GM11168 (cell line): ENCODE data around the gene ENO4.

Source experiments
- in situ Hi-C: fragments of 300-500 bp; cut with MboI; formaldehyde crosslinking; loops from one replicate; pipeline ENCODE4 v1.12.0; 2022; ENCODE audit warnings: low sequenced_read_pairs; ENCODE audit not compliant: unreplicated experiment

Gene ENO4

GRCh38 chr10:116828116-116828515 is 21.2 kb upstream of the ENO4 start:
- in situ Hi-C loops = no loop called here

- in situ Hi-C loops = no loop called here
These were observed 19.6 kb upstream of the ENO4 start for GRCh38 chr10:116829711-116830110.

GRCh38 chr10:116831086-116831485 is 18.2 kb upstream of the ENO4 start:
- in situ Hi-C loops = no loop called here

DNA sequence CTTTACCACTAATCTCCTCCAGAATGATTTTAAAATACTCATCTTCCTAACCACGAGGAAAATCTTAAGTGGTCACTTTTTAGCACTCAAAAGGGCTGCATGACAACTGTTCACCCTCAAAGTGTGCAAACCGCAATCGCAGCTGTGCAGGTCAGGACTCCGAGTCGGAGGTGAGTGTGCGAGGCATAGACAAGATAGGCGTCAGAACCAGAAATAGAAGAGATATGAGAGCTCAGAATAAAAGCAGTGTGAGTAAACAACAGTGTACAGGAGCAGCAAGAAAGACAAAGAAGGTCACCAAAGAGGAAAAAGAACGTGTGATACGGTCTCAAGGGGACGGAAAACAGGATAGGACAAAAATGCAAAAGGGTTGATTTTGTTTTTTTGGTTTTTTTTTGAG is 17.5 kb upstream of the ENO4 start:
- in situ Hi-C loops = no loop called here

GRCh38 chr10:116833986-116834985 is 15.0 kb upstream of the ENO4 start:
- in situ Hi-C loops = no loop called here

GRCh38 chr10:116835658-116836057 is 13.6 kb upstream of the ENO4 start:
- in situ Hi-C loops = no loop called here

GRCh38 chr10:116836083-116836482 is 13.2 kb upstream of the ENO4 start:
- in situ Hi-C loops = no loop called here

- in situ Hi-C loops = no loop called here
These were observed 12.3 kb upstream of the ENO4 start for GRCh38 chr10:116836902-116837523.

GRCh38 chr10:116838143-116838725 is 11.1 kb upstream of the ENO4 start:
- in situ Hi-C loops = no loop called here

DNA sequence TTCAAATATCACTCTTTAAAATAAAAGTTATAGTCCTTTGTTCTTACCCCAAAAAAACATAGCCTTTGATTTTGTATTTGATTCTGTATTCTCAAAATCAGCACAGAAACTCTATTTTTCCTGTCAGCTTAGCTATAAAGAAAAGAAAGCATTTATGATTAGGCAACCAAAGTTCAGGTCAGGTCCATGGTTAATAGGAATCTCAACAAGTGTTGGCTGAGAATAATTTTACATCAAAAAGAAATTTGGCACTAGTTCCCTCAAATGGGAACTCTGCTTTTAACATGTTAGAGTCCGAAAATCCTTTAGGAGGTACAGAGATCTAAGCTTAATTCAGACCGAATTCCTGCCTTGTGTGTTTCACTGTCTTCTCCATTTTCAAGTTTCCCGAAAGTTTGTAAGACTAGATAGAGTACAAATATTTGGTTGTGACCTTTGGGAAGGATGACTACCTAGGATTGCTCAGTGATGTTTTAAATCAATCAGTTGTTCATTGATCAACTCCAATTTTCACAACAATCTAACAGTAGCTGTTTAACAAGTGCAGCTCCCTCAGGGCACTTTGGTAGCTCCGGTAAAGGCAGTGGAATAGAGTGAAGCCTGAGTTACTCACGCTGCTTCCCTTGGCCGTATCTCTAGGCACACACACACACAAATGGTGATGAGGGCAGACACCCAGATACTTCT is 8.8 kb upstream of the ENO4 start:
- in situ Hi-C loops = no loop called here

GRCh38 chr10:116845823-116846222 is 3.5 kb upstream of the ENO4 start:
- in situ Hi-C loops = no loop called here

- in situ Hi-C loops = no loop called here
These were observed 1.0 kb upstream of the ENO4 start for GRCh38 chr10:116848032-116848943.

DNA sequence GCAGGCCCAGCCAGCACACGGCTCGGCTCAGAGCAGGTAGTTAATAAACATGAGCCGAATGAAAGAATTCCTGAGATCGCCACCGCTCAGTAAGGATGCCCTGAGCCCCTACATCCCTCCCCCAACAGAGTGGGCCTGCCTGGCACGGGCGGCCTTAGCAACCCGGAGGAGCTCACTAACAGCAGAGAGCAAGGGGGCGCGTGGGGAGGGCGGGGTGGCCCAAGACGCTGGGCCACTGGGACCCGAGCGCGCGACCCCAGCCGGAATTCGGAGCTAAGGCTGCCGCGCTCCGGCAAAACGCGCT is 403 bp upstream of the ENO4 start:
- in situ Hi-C loops = no loop called here

DNA sequence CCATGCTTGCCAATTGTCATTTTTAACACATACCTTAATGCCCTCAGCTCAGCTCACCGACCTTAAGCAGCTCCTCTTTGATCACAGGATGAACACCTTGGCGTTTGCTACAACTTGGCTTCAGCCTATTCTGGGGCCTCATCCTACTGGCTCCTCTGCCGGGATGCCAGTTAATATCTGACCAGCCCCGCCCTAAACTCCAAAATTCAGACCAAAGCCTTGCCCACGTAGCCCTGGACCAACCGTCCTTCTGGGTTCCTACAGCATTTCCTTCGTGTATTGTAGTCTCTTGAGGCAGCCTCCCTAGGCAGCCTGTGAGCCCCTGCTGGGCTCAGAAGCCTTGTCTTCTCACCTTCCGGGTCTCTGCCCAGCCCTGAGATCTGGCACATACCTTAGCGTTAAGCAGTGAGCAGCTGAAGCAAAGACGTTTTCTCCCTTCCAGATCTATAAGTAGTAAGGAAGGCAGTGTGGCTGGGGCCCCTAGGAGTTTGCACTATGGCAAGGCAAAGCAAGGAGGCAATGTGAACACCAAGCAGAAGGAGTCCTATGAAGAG is 836 bp downstream of the ENO4 start:
- in situ Hi-C loops = no loop called here

DNA sequence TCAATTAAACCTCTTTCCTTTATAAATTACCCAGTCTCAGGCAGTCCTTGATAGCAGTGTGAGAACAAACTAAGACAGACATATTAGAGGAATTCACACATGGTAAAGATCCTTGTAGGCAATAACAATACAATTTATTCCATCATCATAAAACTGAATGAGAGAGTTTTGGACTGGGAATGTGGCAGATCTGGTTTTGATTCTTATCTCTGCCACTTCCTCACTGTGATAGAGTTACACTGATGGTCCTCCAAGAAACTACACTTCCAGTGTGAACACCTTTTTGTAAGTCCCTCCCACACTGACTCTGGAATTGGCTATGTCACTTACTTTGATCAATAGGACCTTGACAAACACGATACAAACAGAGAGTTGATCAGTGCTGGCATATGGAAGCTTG is 2.9 kb downstream of the ENO4 start:
- in situ Hi-C loops = no loop called here

DNA sequence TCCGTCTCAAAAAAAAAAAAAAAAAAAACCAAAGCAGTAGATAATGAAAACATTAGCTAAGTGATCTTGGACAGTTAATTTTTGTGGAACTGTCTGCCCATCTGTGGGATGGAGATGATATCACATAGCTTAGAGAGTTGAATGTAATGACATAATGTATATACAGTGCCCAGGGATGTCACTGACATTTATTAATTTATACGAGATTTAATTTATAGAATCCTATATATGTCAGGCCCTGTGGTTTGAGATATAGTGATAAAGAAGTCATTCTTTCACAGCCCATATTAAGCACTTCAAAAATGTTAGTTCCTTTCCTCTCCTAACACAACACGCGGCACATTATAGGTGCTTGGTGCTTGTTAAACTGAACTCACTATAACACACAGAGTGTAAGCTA is 4.0 kb downstream of the ENO4 start:
- in situ Hi-C loops = no loop called here

DNA sequence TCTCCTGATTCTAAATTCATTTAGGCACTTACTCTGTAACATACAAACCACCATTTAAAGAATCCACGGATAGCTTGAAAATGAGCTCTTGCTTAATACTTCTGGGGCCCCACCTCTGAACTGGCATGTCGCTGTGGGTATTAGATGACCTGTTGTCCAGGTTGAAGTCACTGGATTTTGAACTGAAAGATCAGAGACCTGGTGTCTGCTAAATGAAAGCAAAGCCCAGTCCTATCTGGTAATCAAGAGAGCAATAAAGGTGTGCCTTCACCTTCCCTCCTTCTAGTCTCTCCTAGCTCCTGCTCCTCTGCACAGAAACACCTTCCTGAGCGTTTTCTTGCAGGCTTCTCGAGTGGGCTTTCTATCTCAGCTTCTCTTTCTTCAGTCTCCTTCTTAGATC is 4.4 kb downstream of the ENO4 start:
- in situ Hi-C loops = no loop called here

DNA sequence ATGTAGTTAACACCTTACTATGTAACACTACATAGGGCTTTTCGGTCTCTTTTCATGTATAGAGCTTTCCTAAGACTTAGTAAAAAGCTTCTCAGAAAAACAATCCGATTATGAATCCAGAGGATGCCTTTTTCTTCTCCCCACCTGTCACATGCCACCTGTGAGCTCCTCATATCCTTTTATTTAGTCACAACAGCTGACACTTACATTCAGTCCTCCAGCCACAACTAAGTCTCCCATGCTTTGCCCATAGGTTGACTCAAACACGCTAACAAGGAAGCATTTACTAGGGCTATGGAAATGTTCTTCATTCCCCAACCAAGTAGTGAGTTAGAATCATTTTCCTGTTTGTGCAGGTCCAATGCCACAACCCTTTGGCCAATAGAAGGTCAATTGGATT is 7.9 kb downstream of the ENO4 start:
- in situ Hi-C loops = no loop called here

DNA sequence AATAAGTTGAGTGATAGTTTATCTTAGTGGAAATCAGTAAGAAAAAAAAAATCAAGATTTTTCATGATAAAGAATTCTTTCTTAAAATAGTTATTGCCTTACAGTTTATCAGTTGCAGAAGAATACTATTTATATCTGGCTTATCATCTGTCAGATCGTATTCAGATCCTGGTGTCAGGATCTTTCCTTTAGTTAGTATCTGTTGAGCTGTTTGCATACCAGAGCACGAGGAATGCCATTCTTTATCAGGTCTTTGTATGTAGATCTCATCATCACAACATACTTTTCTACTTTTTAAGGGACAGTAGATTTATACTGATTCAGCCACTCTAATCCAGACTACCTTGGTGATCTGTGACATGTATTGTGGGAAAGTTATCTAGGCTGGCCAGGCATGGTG is 12.5 kb downstream of the ENO4 start:
- in situ Hi-C loops = no loop called here

DNA sequence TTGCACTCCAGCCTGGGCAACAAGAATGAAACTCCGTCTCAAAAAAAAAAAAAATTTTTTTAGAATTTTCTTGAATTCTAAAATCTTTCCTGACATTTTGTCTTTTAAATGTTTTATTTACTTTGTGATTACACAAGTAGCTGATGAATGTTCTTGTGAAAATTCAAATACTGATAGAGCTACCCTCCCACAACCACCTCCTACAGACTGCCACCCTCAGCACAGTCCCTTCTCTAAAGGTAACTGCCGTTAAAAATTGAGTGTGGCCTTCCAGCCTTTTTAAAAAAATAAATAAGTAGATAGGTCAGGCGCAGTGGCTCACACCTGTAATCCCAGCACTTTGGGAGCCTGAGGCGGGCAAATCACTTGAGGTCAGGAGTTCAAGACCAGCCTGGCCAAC is 15.1 kb downstream of the ENO4 start:
- in situ Hi-C loops = no loop called here
